HG03571 (cell line): Measurements from ENCODE around the gene TMEM115.

Source experiments
- ATAC-seq: cut with Tn5 transposase; IDR thresholded peaks from one replicate; pipeline ENCODE4 v1.9.1; 2021; ENCODE audit not compliant: unreplicated experiment

Gene TMEM115, protein sequence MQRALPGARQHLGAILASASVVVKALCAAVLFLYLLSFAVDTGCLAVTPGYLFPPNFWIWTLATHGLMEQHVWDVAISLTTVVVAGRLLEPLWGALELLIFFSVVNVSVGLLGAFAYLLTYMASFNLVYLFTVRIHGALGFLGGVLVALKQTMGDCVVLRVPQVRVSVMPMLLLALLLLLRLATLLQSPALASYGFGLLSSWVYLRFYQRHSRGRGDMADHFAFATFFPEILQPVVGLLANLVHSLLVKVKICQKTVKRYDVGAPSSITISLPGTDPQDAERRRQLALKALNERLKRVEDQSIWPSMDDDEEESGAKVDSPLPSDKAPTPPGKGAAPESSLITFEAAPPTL

DNA sequence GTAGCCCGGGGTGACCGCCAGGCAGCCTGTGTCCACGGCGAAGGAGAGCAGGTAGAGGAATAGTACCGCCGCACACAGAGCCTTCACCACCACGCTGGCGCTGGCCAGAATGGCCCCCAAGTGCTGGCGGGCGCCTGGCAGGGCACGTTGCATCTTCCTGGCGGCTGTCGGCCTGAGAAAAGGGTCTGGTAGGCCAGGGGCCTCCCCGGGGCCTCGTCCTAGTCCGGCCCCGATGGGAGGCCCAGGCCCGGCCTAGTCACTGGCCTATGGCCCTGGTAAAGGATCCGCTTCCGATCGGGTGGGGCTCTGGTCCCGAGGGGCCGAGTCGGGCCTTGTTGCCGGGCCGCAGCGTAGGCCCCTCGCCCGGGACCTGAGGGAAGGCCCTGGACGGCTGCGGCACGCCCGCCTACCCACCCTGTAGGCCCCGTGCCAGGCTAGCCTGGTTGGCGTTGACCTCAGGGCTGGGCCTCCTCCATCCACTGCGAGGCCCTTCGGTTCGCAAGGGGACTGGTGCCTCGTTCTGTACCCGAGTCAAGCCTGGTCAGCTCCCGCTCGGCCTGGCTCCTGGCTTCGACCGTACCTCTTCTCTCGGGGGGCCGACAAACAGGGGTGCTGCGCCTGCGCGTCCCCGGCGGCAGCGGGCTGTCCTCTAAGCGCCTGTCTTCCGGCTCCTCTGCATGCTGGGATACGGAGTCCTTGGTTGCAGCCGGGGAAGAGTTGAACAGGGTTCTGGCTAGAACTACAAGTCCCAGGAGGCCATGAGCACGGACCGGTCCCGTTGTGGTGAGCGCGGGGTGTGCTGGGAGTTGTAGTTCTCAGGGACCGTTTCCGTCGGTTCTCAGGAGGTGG is at the start of gene TMEM115:
Gene TMEM115, minus strand, starts transcription at position 611 of the 849 bp plus-strand sequence. Its CDS starts 458 bp downstream, at position 153.
- ATAC-seq = peak; percentile 99

DNA sequence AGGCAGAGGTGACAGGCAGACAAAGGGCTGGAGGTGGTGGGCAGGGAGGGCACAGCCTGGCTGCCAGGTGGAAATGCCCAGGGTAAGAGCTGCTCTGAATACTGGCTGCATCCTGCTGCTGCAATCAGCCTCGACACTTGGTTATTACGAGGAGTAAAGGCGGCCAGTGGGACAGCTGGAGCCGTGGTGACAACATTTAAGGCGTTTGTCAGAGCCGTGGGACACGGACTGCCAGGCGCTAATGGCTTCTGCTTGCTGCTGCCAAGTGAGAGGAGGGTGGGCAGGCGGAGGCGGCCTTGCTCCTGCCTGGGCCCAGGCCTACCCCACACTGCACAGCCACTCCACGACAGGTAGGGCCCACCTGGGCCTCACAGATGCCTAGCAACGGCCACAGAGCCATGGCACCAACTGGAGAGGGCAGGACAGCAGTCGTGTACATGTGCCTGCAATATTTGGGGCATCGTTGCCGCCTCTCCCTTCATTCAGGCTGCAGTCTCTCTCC is 49.2 kb upstream of the TMEM115 start:
- no peak for ATAC-seq

DNA sequence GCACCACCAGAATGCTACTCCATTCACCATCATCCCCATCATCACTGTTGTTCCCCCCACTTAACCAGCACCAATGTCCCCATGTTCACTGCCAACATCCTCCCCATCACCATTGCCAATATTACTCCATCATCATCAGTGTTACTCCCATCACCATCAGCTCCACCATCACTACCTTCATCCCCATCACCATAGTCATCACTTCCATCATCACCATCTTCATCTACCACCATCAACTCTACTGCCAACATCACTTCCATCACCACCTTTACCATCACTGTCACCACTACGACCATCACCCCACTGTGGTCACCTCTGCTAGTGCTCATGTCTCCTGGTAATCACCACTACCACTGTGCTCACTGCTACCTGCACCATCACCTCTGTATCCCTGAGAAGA is 47.2 kb upstream of the TMEM115 start:
- ATAC-seq = no peak

DNA sequence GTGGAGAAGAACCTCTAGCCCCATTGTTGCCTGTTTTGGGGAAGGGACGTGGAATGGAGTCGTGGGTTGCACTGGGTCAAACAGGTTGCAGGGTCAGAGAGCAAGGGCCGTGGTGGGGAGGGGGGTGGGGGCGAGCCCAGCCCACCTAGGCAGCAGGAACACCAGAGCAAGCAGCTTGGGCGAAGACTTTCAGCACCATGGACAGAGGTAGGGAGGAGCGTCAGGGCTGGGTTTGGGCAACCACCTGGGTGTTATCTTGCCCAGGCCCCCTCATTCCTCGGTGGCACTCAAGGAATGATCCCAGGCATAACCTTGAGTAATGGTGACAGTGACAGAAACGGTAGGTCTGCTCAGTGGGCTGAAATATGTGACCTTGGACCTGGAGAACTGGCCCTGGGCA is 45.9 kb upstream of the TMEM115 start:
- no peak for ATAC-seq

DNA sequence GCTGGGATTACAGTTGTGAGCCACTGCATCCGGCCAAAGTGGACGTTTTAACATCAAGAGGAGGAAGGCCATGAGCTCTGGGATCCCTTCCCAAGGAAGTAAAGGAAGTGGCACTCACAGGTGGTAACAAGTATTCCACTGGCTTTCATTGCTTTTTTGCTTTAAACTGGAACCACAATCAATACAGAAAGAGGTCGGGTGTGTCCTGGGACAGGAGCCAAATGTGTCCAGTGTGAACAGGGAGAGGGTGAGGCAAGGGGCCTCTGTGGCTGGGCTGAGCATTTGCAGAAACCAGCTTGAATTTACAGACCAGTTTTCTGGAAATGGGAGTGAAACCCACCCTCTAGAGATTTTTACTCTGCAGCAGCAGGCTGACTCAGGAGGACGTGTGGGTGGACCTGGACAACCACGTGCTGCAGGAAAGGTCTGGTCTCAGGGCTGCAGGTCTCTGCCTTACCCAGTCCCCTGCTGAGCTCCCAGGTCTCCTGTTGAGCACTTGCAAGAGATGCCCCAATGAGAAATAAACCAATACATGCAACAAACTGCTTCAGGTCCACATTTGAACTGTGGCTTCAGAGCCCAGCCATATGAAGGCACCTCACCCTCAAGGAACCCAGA is 42.8 kb upstream of the TMEM115 start:
- ATAC-seq = no peak

DNA sequence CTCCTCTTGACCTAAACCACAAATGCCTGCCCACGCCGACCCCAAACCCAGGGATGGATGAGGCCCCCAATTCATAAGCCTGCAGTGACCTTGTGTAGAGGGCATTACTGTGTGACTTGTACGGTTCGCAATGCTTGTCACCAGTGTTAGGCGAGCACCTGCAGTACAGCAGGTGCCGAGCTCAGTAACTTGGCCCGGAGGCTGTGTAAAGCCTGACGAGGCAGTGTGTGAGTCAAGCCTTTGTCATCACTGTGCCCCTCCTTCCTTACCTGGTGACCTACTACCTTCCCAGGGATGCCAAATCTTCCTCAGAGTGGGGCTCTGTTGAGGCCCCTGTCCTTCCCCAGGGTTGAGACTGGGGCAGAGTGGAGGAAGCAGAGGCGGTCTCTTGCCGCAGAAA is 37.2 kb upstream of the TMEM115 start:
- no peak for ATAC-seq

DNA sequence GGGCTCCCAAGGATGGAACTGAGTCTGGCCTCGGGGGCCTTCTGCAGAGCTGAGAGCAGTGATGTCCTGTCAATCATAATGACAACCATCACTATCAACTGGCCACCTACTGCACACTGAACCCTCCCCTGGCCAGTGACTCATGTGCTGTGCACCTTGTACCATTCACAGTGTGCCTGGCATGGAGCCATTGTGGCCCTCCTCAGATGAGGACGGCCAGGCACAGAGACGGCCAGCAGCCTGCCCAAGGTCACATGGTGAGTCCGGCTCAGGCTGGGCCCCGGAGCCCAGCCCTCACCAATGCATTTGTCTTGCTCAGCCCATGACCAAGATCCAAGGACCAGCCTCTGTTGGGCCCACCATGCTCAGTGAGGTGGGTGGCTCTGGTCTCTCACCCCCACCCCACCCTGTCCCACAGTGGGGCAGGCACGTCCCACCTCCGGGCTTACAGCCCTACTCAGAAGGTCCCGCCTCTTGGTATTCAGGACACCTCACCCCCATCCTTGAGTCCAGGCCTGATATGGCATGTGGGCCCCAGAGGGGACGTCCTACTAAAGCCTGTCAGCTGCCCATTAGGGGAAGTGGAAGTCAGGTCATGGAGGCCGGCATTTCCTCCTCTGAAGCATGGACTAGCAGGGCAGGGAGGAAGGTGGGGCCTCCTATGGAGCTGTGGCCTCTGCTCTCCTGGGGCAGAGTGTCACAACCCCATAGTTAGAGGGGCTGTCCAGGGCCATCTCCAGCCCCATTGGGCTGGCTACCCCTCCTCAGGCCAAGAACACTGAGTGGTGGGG is 35.9 kb upstream of the TMEM115 start:
- no peak for ATAC-seq

DNA sequence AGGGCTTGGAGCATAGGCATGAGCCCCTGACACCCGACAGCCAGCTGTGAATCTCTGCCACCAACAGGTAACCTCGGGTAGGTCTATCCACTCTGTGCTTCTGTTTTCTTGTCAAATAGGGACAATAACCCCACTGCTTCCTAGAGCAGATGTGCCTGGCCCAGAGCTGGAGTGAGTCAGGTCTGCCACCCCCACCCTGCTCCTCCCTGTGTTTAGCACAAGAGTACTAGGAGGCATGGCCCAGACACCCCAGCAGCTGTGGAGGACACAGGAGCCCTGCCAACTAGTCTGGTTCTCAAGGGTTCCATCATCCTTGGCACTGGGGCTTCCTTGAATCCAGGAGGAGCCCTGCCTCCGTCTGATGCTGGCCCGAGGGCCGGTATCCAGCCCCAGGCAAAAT is 33.7 kb upstream of the TMEM115 start:
- no peak for ATAC-seq

DNA sequence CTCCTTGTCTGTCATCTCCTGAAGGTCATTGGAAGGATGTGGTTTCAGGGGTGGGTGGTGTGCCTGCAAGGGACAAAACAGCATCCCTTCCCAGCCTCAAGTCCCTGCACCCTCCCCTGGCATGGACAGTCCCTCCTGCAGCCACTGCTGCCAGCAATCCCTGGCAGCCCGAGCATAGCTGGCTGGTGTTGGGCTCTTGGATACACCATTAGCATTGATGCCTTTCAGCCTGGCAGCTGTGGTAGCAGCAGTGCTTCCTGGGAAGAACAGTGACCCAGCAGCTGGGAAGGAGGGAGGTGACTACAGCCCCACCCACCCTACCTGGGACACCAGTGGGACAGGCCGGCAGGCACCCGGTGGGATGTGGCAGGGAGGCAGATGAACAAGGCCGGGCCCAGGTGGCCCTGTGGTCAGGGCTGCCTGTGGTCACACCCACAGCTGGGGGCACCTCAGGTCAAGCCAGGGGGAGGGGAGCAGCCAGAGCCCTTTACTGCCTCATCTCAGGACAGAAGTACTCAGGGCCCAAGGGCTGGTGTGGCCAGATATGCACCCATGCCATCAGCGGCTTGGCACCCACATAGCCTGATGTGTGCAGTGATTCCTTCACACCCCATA is 32.9 kb upstream of the TMEM115 start:
- ATAC-seq = no peak

DNA sequence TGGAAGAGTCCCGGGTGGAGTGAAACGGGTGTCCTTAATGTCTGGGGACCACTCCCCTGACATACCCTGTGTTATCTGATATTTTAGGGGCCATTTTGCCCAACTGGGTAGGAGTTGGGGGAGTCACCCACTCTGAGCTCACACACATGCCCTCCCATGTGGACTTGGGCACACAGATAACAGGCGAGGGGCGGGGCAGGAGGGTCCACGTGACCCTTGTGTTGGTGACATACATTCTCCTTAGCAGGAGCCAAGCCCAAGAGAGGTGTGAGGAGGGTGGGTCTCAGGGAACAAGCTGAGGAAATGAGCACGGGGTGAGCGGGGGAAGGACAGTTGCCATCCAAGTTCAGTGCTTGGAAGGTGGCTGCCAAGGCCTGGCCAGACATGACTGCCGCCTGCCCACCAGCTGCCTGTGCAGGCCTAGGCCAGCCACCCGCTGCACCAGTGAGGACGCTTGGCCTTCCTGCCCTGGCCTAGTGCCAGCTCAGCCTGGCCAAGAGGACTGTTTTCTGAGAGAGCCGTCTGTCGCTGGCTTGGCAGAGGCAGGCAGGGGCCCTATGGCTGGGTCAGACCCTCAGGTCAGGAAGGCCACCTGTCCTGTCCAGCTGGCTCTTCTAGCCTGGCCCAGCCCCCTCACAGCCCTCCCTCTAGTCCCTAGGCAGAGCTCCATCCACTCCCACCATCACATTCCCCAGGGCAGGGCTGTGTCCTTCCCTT is 31.3 kb upstream of the TMEM115 start:
- no peak for ATAC-seq

DNA sequence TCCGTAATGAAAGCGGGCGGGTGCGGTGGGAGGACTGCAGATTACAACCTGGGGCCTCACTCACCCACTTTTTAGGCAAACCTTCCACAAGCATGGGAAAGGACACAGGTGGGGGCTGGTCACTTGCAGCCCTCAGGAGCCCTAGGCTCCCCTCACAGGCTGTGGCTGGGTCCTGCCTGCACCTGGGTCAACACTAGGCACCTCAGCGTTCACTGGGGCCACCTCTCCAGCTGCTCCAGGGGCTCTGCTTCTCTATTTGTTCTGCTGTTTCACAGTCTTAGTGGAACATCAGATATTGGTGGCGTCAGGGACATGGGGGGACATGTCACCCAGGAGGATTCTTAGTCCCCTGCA is 30.1 kb upstream of the TMEM115 start:
- ATAC-seq = no peak

DNA sequence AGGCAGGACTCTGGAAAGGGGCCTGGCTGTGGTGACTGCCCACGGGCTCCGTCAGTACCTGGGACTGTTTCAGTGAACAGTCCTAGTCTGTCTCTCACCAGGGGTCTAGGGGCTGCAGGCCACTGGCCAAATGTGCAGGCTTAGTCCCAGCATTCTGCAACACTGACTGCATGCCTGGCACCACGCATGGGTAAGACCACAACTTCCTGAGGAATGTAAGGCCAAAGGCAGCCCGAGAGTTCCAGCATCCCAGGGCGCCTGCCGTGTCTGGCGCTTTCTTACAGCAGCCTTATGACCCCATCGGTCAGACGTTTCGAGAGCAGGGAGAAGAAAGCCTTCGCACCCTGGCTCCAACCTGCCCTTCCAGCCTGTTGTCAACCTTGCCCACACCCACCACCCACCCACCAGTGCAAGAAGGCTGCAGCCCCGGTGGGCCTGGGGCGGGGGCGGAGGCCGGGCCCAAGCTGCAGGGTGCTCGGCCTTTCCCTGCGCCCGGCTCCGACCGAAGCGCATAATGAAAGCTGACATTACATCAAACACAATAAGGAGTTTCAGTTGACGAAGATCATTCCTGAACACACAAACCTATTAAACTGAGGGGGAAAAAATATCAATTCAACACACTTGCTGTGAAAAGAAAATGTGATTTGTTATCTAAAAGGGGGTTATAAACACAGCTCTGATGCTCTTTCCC is 29.5 kb upstream of the TMEM115 start:
- no peak for ATAC-seq

DNA sequence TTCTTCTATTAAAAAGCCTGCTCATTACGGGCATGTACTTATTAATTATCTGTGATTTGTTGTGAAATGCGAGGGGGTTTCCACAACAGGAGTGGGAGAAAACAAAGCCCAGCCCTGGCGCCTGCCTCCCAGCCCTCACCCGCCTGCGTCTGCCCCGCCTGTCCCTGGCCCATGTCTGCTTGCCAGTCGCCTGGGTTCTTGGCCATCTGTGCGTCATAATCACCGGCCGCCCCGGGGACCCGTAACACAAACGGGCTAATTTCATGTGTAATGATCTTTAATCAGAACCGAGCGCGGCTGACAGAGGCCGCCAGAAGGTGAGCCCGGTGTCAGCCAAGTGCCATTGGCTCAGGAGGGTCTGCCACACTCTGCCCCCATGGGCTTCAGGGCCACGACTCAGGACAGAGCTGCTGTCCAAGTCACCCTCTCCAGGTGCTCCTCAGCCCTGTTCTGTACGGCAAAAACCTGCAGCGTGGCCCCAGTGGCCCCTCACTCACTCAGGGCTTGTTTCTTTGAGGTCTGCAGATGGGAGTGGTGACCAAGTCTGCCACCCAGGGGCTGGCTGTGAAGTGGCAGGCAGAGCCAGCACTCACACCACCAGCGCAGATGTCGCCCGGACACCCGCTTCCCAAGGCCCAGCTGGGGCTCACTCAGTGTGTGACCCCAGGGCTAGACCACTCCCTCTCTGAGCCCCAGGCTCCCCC is 28.8 kb upstream of the TMEM115 start:
- ATAC-seq = no peak

DNA sequence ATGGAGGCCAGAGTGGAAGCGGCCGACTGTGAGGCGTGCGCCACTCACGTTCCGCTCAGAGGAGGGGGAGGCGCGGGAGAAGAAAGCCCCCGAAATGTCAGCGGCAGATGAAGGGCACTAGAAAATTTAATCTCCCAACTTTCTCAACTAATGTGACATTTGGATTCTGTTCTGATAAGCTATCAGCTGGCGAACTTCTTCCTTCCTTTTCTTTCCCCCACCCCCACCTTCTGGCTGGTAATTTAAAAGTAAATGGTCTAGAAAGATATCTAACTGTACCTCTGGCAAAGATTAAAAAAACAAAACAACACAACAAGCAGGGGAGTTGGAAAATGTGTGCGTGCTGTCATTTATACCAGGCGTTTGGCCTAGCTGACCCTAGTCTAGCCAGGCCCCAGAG is 26.4 kb upstream of the TMEM115 start:
- no peak for ATAC-seq

DNA sequence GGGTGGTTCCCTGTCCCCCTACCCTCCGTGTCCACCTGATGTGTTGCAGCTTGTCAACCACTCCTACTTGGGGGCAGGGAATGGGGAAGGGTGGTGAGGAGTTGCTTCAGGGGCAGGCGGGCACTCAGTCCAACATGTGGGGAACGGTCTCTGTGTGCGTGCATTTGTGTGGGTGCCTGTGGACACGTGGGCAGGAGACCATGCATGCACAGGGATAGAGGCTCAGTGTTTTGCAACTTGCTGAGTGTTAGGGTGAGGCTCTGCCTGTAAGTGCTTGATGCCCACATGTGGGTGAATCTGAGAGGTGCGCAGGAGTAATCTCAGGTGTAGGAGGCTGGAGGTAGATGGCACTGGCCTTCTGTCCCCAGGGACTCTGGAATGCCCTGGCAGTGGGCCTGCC is 24.4 kb upstream of the TMEM115 start:
- ATAC-seq = no peak

DNA sequence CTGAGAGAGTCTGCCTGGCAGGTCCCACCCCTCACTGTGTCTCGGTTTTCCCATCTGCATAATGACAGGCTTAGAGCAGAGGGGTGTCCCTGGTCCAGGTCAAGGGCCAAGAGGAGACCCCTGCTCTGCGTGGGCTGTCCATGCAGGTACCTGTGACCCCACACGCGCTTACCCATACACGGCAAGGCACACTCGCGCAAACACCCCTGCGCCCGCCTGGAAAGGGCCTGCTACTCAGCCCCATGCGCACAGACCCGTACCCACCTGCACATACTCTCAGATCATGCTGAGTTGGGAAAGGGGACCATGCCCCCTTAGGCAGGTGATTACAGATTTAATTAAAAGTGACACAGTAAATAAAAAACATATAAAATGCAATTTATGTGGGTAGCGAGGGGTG is 23.4 kb upstream of the TMEM115 start:
- ATAC-seq = no peak

DNA sequence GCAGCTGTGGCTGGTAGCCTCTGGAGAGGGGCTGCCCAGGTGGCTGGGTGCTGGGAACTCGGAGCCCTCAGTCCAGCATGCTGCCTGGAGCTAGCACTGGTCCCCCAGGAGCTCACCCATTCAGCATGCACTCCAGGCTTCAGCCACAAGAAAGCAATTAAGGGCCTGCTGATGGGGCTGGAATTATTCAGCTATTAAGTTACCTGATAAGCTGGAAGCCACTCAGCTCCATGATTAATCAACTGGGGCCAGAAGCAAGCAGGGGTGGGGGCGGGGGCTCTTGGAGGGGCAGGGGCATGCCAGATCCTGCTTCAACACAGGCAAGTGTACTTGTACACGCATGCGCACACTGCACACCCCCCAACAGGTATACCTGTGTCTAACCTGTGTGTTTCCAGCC is 22.1 kb upstream of the TMEM115 start:
- ATAC-seq = no peak

DNA sequence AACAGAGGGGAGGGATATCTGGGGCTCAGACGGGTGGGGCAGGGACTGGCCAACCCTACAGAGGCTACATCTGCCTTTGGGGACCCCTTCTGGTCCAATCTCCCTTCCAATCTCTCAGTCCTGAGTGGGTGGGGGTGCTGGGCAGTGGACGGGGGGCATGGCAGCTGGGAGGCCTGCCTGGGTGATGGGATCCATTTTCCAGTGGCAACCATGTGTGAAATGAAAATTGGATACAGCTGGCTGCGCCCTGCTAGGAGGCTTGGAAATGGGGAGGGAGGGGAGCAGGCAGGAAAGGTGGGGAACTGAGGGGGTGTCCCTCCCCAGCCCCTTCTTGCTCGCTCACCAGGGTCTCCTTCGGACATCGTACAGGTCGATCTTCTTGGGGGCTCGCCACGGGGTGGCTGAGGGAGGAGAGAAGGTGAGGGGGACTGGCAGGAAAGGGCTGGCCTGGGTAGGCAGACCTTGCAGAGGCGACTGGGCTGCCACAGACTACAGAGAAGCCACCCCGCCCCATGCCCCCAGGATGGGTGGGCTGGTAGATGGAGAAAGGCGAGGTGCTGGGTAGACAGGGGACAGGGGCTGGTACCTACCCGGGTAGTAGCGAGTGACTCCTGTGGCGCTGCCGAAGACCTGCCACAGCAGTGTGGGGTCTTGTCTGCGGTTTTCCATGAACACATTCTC is 21.2 kb upstream of the TMEM115 start:
- ATAC-seq = no peak
